ENCODE data around the gene IL1R2. TPM values are rescaled to one million over a fixed set of nuclear protein-coding genes. Genes with fewer than 3 reads are reported as not detected.

Gene IL1R2
- total RNA-seq, 1 donor from 2014 or later: 23.3 TPM

- Histone ChIP-seq H3K4me1 (peaks cover 24% of the 10 kb centered on the region), H3K36me3 (no peaks in the 10 kb centered on the region), H3K27me3 (ENCODE audit: low read depth) (no peaks in the 10 kb centered on the region), H3K9me3 (no peaks in the 10 kb centered on the region), H3K4me3 (no peak overlapping the region), H3K27ac (no peak overlapping the region)
- no peak for TF ChIP-seq CTCF (IDR thresholded peaks at IDR 0.05)
- intact Hi-C loops (cut with DNase I): no loop called here
- ATAC-seq: no peak
- no peak for DNase-seq
These were observed 81.5 kb downstream of the IL1R2 start for GRCh38 chr2:102073168-102073724.

GRCh38 chr2:102074152-102074783 lies 82.5 kb downstream of the IL1R2 start:
- Histone ChIP-seq H3K4me1 (peaks cover 19% of the 10 kb centered on the region), H3K9me3 (no peaks in the 10 kb centered on the region), H3K27me3 (ENCODE audit: low read depth) (no peaks in the 10 kb centered on the region), H3K27ac (no peak overlapping the region), H3K4me3 (no peak overlapping the region), H3K36me3 (no peaks in the 10 kb centered on the region)
- intact Hi-C loops (cut with DNase I): no loop called here
- peak; percentile 13 for TF ChIP-seq CTCF (IDR thresholded peaks at IDR 0.05)
- DNase-seq (no peak), ATAC-seq (no peak)

GRCh38 chr2:102075479-102075878 lies 83.7 kb downstream of the IL1R2 start:
- Histone ChIP-seq H3K27me3 (ENCODE audit: low read depth) (no peaks in the 10 kb centered on the region), H3K9me3 (no peaks in the 10 kb centered on the region), H3K4me3 (no peak overlapping the region), H3K27ac (no peak overlapping the region), H3K4me1 (peaks cover 8% of the 10 kb centered on the region), H3K36me3 (no peaks in the 10 kb centered on the region)
- DNase-seq (no peak), ATAC-seq (no peak)
- intact Hi-C loops (cut with DNase I): no loop called here
- TF ChIP-seq CTCF (IDR thresholded peaks at IDR 0.05): no peak

DNA sequence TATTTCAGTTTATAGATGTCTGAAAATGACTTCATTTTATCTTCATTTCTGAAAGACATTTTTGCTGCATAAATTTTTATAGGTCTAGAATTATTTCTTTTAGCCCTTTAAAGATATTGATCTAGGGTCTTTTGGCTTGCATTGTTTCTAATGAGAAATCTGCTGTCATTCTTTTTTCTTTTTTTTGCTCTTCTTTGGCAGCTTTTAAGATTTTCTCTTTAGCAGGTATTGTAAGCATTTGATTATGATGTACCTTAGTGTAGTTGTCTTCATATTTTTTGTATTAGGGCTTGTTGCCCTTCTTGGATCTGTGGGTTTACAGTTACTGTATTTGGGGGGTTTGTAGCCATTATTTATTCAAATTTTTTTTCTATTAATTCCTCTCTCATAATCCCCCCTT lies 84.8 kb downstream of the IL1R2 start:
- Histone ChIP-seq H3K36me3 (no peaks in the 10 kb centered on the region), H3K4me3 (no peak overlapping the region), H3K4me1 (no peaks in the 10 kb centered on the region), H3K9me3 (no peaks in the 10 kb centered on the region), H3K27me3 (ENCODE audit: low read depth) (no peaks in the 10 kb centered on the region), H3K27ac (no peak overlapping the region)
- no peak for TF ChIP-seq CTCF (IDR thresholded peaks at IDR 0.05)
- intact Hi-C loops (cut with DNase I): no loop called here
- DNase-seq: no peak
- no peak for ATAC-seq

Other genes with a start within 250 kb of the IL1R2 start
- 152 TPM for gene IL1R1, start 150.8 kb downstream of the IL1R2 start, total RNA-seq
- gene IL1RL2, start 195.1 kb downstream of the IL1R2 start, total RNA-seq: not detected

Data from lower lobe of right lung (tissue), 2 donors.